ENCODE measurements around the gene ANO7.

Gene ANO7

DNA sequence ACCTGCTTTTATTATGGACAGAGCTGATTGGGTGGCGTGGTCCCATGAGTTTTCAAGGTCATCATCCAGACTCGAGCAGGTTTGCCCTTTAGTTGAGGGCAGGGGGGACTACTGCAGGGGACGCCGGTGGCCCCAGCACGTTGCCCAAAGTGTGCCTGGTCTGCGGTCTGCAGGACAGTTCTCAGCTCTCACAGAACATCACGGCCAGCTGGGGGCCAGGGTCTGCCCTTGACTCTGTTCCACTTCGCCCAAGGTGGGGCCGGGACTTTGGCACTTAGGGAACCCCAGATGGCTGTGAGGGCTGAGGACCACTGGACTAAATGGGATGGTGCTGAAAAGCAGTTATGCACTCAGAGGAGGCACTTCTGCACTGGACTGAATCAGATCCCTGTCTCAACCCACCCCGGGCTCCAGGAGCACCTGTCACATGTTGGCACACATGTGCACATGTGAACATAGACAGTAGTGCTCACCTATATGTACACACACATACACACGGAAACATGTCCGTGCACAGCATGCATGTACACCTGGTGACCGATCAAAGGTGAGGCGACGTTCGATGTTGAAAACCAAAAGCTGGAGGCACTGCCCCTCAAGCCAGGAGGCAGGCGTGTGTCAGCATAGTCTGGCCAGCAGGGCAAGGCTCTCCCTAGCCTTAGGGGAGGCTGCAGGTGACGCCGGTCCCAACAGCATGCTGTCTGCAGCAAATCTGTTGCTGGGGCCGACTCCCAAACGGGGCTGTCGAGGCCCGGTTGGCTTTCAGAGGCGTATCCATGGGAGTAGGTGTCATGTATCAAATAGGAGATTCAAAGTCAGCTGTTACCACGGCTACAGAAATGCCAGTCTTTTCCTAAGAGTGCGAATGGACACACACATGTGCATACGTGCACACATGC lies 10.2 kb downstream of the ANO7 start:
- no peak for TF ChIP-seq ESRRG (CRISPR knock-in tag; IDR thresholded peaks at IDR 0.05)
- TF ChIP-seq, protein P1, sequence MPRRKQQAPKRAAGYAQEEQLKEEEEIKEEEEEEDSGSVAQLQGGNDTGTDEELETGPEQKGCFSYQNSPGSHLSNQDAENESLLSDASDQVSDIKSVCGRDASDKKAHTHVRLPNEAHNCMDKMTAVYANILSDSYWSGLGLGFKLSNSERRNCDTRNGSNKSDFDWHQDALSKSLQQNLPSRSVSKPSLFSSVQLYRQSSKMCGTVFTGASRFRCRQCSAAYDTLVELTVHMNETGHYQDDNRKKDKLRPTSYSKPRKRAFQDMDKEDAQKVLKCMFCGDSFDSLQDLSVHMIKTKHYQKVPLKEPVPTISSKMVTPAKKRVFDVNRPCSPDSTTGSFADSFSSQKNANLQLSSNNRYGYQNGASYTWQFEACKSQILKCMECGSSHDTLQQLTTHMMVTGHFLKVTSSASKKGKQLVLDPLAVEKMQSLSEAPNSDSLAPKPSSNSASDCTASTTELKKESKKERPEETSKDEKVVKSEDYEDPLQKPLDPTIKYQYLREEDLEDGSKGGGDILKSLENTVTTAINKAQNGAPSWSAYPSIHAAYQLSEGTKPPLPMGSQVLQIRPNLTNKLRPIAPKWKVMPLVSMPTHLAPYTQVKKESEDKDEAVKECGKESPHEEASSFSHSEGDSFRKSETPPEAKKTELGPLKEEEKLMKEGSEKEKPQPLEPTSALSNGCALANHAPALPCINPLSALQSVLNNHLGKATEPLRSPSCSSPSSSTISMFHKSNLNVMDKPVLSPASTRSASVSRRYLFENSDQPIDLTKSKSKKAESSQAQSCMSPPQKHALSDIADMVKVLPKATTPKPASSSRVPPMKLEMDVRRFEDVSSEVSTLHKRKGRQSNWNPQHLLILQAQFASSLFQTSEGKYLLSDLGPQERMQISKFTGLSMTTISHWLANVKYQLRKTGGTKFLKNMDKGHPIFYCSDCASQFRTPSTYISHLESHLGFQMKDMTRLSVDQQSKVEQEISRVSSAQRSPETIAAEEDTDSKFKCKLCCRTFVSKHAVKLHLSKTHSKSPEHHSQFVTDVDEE (CRISPR knock-in tag; IDR thresholded peaks at IDR 0.05) = no peak
- no peak for TF ChIP-seq CSDC2 (CRISPR knock-in tag; IDR thresholded peaks at IDR 0.05)
- TF ChIP-seq TOX (CRISPR knock-in tag; IDR thresholded peaks at IDR 0.05; ENCODE audit: borderline replicate concordance) = no peak
- no peak for TF ChIP-seq ZNF70 (CRISPR knock-in tag; IDR thresholded peaks at IDR 0.05)
- TF ChIP-seq SNAI2 (CRISPR knock-in tag; IDR thresholded peaks at IDR 0.05) = no peak
- TF ChIP-seq PPARA (CRISPR knock-in tag; IDR thresholded peaks at IDR 0.05; ENCODE audit: borderline replicate concordance) = no peak
- TF ChIP-seq ZC3H10 (CRISPR knock-in tag; IDR thresholded peaks at IDR 0.05) = no peak
- TF ChIP-seq ARNTL (CRISPR knock-in tag; IDR thresholded peaks at IDR 0.05; ENCODE audit: borderline replicate concordance, low read depth) = no peak
- TF ChIP-seq ZNF8 (CRISPR knock-in tag; IDR thresholded peaks at IDR 0.05) = no peak
- TF ChIP-seq RARB (CRISPR knock-in tag; IDR thresholded peaks at IDR 0.05) = no peak
- TF ChIP-seq, protein P2, sequence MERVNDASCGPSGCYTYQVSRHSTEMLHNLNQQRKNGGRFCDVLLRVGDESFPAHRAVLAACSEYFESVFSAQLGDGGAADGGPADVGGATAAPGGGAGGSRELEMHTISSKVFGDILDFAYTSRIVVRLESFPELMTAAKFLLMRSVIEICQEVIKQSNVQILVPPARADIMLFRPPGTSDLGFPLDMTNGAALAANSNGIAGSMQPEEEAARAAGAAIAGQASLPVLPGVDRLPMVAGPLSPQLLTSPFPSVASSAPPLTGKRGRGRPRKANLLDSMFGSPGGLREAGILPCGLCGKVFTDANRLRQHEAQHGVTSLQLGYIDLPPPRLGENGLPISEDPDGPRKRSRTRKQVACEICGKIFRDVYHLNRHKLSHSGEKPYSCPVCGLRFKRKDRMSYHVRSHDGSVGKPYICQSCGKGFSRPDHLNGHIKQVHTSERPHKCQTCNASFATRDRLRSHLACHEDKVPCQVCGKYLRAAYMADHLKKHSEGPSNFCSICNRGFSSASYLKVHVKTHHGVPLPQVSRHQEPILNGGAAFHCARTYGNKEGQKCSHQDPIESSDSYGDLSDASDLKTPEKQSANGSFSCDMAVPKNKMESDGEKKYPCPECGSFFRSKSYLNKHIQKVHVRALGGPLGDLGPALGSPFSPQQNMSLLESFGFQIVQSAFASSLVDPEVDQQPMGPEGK (CRISPR knock-in tag; IDR thresholded peaks at IDR 0.05; ENCODE audit: borderline replicate concordance) = no peak
- no peak for TF ChIP-seq ZFP30 (CRISPR knock-in tag; IDR thresholded peaks at IDR 0.05)
- TF ChIP-seq, protein P3, sequence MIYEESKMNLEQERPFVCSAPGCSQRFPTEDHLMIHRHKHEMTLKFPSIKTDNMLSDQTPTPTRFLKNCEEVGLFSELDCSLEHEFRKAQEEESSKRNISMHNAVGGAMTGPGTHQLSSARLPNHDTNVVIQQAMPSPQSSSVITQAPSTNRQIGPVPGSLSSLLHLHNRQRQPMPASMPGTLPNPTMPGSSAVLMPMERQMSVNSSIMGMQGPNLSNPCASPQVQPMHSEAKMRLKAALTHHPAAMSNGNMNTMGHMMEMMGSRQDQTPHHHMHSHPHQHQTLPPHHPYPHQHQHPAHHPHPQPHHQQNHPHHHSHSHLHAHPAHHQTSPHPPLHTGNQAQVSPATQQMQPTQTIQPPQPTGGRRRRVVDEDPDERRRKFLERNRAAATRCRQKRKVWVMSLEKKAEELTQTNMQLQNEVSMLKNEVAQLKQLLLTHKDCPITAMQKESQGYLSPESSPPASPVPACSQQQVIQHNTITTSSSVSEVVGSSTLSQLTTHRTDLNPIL (CRISPR knock-in tag; IDR thresholded peaks at IDR 0.05; ENCODE audit: low read depth) = no peak
- no peak for TF ChIP-seq ISL1 (CRISPR knock-in tag; IDR thresholded peaks at IDR 0.05)
- TF ChIP-seq, protein P4, sequence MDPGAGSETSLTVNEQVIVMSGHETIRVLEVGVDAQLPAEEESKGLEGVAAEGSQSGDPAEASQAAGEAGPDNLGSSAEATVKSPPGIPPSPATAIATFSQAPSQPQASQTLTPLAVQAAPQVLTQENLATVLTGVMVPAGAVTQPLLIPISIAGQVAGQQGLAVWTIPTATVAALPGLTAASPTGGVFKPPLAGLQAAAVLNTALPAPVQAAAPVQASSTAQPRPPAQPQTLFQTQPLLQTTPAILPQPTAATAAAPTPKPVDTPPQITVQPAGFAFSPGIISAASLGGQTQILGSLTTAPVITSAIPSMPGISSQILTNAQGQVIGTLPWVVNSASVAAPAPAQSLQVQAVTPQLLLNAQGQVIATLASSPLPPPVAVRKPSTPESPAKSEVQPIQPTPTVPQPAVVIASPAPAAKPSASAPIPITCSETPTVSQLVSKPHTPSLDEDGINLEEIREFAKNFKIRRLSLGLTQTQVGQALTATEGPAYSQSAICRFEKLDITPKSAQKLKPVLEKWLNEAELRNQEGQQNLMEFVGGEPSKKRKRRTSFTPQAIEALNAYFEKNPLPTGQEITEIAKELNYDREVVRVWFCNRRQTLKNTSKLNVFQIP (CRISPR knock-in tag; IDR thresholded peaks at IDR 0.05; ENCODE audit: borderline replicate concordance, low read depth) = no peak
- TF ChIP-seq ZFP3 (CRISPR knock-in tag; IDR thresholded peaks at IDR 0.05) = no peak
- no peak for TF ChIP-seq TCF4 (CRISPR knock-in tag; IDR thresholded peaks at IDR 0.05; ENCODE audit: borderline replicate concordance)
- no peak for ATAC-seq

DNA sequence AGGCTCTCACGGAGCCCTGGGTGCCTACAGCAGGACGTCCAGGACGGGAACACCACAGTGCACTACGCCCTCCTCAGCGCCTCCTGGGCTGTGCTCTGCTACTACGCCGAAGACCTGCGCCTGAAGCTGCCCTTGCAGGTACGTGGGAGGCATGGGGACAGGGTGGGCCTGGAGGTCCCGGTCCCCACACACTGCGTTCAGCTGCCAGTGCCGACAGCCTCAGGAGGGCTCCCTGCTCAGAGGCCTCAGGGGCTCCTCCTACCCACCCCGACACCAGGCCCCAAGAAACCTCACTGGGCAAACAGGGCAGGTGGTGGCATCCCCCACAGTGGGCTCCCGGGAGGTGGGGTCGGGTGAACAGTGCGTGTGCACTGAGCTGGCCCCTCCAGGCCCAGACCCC lies 10.8 kb downstream of the ANO7 start:
- TF ChIP-seq, protein P5, sequence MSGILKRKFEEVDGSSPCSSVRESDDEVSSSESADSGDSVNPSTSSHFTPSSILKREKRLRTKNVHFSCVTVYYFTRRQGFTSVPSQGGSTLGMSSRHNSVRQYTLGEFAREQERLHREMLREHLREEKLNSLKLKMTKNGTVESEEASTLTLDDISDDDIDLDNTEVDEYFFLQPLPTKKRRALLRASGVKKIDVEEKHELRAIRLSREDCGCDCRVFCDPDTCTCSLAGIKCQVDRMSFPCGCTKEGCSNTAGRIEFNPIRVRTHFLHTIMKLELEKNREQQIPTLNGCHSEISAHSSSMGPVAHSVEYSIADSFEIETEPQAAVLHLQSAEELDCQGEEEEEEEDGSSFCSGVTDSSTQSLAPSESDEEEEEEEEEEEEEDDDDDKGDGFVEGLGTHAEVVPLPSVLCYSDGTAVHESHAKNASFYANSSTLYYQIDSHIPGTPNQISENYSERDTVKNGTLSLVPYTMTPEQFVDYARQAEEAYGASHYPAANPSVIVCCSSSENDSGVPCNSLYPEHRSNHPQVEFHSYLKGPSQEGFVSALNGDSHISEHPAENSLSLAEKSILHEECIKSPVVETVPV (CRISPR knock-in tag; IDR thresholded peaks at IDR 0.05) = no peak
- no peak for TF ChIP-seq CSDC2 (CRISPR knock-in tag; IDR thresholded peaks at IDR 0.05)
- TF ChIP-seq ZNF565 (CRISPR knock-in tag; conservative IDR thresholded peaks at IDR 0.05; ENCODE audit: low read depth) = no peak
- TF ChIP-seq ZNF8 (CRISPR knock-in tag; IDR thresholded peaks at IDR 0.05) = no peak
- TF ChIP-seq ESRRG (CRISPR knock-in tag; IDR thresholded peaks at IDR 0.05) = no peak
- TF ChIP-seq, protein P1 (CRISPR knock-in tag; IDR thresholded peaks at IDR 0.05) = no peak
- TF ChIP-seq RARB (CRISPR knock-in tag; IDR thresholded peaks at IDR 0.05) = no peak
- TF ChIP-seq TCF4 (CRISPR knock-in tag; IDR thresholded peaks at IDR 0.05; ENCODE audit: borderline replicate concordance) = no peak
- no peak for TF ChIP-seq GLIS3 (CRISPR knock-in tag; IDR thresholded peaks at IDR 0.05)
- no peak for TF ChIP-seq ARNTL (CRISPR knock-in tag; IDR thresholded peaks at IDR 0.05; ENCODE audit: borderline replicate concordance, low read depth)
- ATAC-seq = no peak

Data from SK-N-SH treated with all-trans-retinoic acid at 6 μM for 48 hours (cell line).